OCI-LY1 (cell line): ENCODE results near the gene FKBP1A.

Experiments used
- H2AFZ ChIP-seq: fragments of 200-600 bp; sonication (generic), shearing (Covaris generic); 2 replicates; pipeline ENCODE4 v1.6.0; 2014; ENCODE audit warnings: antibody characterized with exemption, mild to moderate bottlenecking, low read length
- H3F3A ChIP-seq: fragments of 200-600 bp; sonication (generic), shearing (Covaris generic); 2 replicates; pipeline ENCODE4 v1.6.0; 2014; ENCODE audit warnings: mild to moderate bottlenecking, antibody characterized with exemption, low read length, moderate library complexity; ENCODE audit not compliant: insufficient read depth
- H3K27ac ChIP-seq: fragments of 200-600 bp; sonication (generic); 2 replicates; pipeline ENCODE4 v1.5.1; 2014; ENCODE audit warnings: low read length, mixed run types, mild to moderate bottlenecking, low read depth; ENCODE audit not compliant: poor library complexity, severe bottlenecking
- H3K27me3 ChIP-seq: fragments of 200-600 bp; sonication (generic); 2 replicates; pipeline ENCODE4 v1.6.0; 2014; ENCODE audit warnings: antibody characterized with exemption, mild to moderate bottlenecking, low read length, moderate library complexity; ENCODE audit not compliant: insufficient read depth
- H3K36me3 ChIP-seq: fragments of 200-600 bp; sonication (generic); 2 replicates; pipeline ENCODE4 v1.6.1; 2014; ENCODE audit warnings: mild to moderate bottlenecking, antibody characterized with exemption, low read length, moderate library complexity, mixed read lengths; ENCODE audit not compliant: insufficient read depth
- H3K4me1 ChIP-seq: fragments of 200-600 bp; sonication (generic); 2 replicates; pipeline ENCODE4 v1.5.1; 2014; ENCODE audit warnings: mild to moderate bottlenecking, low read length, moderate library complexity; ENCODE audit not compliant: insufficient read depth, severe bottlenecking
- H3K4me2 ChIP-seq: fragments of 200-600 bp; sonication (generic), shearing (Covaris generic); 2 replicates; pipeline ENCODE4 v1.6.1; 2014; ENCODE audit warnings: low read length
- H3K4me3 ChIP-seq: fragments of 200-600 bp; sonication (generic); 2 replicates; pipeline ENCODE4 v1.5.1; 2014; ENCODE audit warnings: low read length, low read depth, mild to moderate bottlenecking, mixed read lengths; ENCODE audit not compliant: poor library complexity, severe bottlenecking
- H3K79me2 ChIP-seq: fragments of 200-600 bp; shearing (Covaris generic); 2 replicates; pipeline ENCODE4 v1.6.1; 2016; ENCODE audit warnings: mixed run types, low read length, mixed read lengths; ENCODE audit not compliant: insufficient read depth
- H3K9ac ChIP-seq: fragments of 200-600 bp; sonication (generic), shearing (Covaris generic); 2 replicates; pipeline ENCODE4 v1.6.1; 2014; ENCODE audit warnings: mild to moderate bottlenecking, low read length, mixed read lengths
- H3K9me2 ChIP-seq: fragments of 200-600 bp; sonication (generic), shearing (Covaris generic); 2 replicates; pipeline ENCODE4 v1.6.1; 2014; ENCODE audit warnings: low read depth, mild to moderate bottlenecking, low read length, mixed read lengths
- H3K9me3 ChIP-seq: fragments of 200-600 bp; shearing (Covaris generic); 2 replicates; pipeline ENCODE4 v1.6.1; 2014; ENCODE audit warnings: low read length, mixed read lengths
- H4K20me1 ChIP-seq: fragments of 200-600 bp; sonication (generic), shearing (Covaris generic); 2 replicates; pipeline ENCODE4 v1.6.0; 2016; ENCODE audit warnings: mild to moderate bottlenecking, low read length; ENCODE audit not compliant: insufficient read depth
- CTCF ChIP-seq: fragments of 200-600 bp; sonication (generic), shearing (Covaris generic); IDR thresholded peaks from 2 replicates; pipeline ENCODE4 v1.5.1; 2017; ENCODE audit warnings: mild to moderate bottlenecking, antibody characterized with exemption, low read length, moderate library complexity, mixed read lengths
- EZH2 ChIP-seq: fragments of 200-600 bp; sonication (generic), shearing (Covaris generic); IDR thresholded peaks from 2 replicates; pipeline ENCODE4 v1.8.0; 2017; ENCODE audit warnings: borderline replicate concordance, mixed run types, mild to moderate bottlenecking, antibody characterized with exemption, low read length, moderate library complexity, mixed read lengths

The FKBP1A gene

GRCh38 chr20:1440024-1440423 is 47.2 kb upstream of the FKBP1A start:
- Histone ChIP-seq H3K36me3 (peaks cover 37% of the 10 kb centered on the region), H3K27me3 (no peaks in the 10 kb centered on the region), H3F3A (no peaks in the 10 kb centered on the region), H3K79me2 (no peaks in the 10 kb centered on the region), H3K9me3 (no peaks in the 10 kb centered on the region), H2AFZ (no peak overlapping the region), H3K4me2 (no peak overlapping the region), H3K9ac (no peak overlapping the region), H3K9me2 (no peaks in the 10 kb centered on the region), H4K20me1 (no peaks in the 10 kb centered on the region), H3K4me3 (no peak overlapping the region), H3K27ac (no peak overlapping the region), H3K4me1 (peaks cover 8% of the 10 kb centered on the region)
- TF ChIP-seq CTCF (peak; percentile 84), EZH2 (no peak)

- Histone ChIP-seq H3K4me3 (no peak overlapping the region), H3K79me2 (no peaks in the 10 kb centered on the region), H3K27me3 (no peaks in the 10 kb centered on the region), H3K4me2 (no peak overlapping the region), H3K36me3 (peaks cover 23% of the 10 kb centered on the region), H3K9ac (no peak overlapping the region), H3F3A (no peaks in the 10 kb centered on the region), H3K27ac (no peak overlapping the region), H3K9me2 (no peaks in the 10 kb centered on the region), H3K4me1 (peaks cover 16% of the 10 kb centered on the region), H3K9me3 (peaks cover 3% of the 10 kb centered on the region; the same call in 1 of the 2 replicates), H2AFZ (no peak overlapping the region), H4K20me1 (no peaks in the 10 kb centered on the region)
- TF ChIP-seq EZH2 (no peak), CTCF (no peak)
Observed at GRCh38 chr20:1438361-1438760, 45.5 kb upstream of the FKBP1A start.

GRCh38 chr20:1437235-1437904 is 44.5 kb upstream of the FKBP1A start:
- no peak overlapping the region for H3K4me2 ChIP-seq
- H3K9me2 ChIP-seq = no peaks in the 10 kb centered on the region
- H3F3A ChIP-seq = no peaks in the 10 kb centered on the region
- peaks cover 3% of the 10 kb centered on the region; the same call in 1 of the 2 replicates for H3K9me3 ChIP-seq
- no peaks in the 10 kb centered on the region for H3K27me3 ChIP-seq
- no peak overlapping the region for H3K9ac ChIP-seq
- no peak overlapping the region for H2AFZ ChIP-seq
- H3K27ac ChIP-seq = no peak overlapping the region
- H3K4me3 ChIP-seq = no peak overlapping the region
- no peaks in the 10 kb centered on the region for H3K79me2 ChIP-seq
- peaks cover 16% of the 10 kb centered on the region for H3K4me1 ChIP-seq
- H3K36me3 ChIP-seq = peaks cover 13% of the 10 kb centered on the region
- peak; percentile 86 for TF ChIP-seq CTCF
- TF ChIP-seq EZH2 = no peak
- H4K20me1 ChIP-seq = no peaks in the 10 kb centered on the region
